GM23338 (cell line): ENCODE results near the gene TRAPPC2. TPM values are rescaled to one million over a fixed set of nuclear protein-coding genes. Genes with fewer than 3 reads are reported as not detected.
A peak's percentile ranks its signal among the peaks of the same experiment; 100 is the strongest.

Experiments used
- ATAC-seq: fragments of 200-7000 bp; cut with Tn5 transposase; 3 replicates; pipeline ENCODE4 v1.9.1; 2020
- DNase-seq: peaks from one replicate; pipeline ENCODE4 v3.0.0-alpha.2; 2015; ENCODE audit warnings: low spot score
- H2AFZ ChIP-seq: fragments of 200-600 bp; sonication (generic); 2 replicates; pipeline ENCODE4 v1.8.0; 2016; ENCODE audit warnings: antibody characterized with exemption, mild to moderate bottlenecking, moderate library complexity
- H3F3A ChIP-seq: fragments of 200-600 bp; sonication (generic); replicated peaks from 2 replicates; pipeline ENCODE4 v1.8.0; 2017; ENCODE audit warnings: antibody characterized with exemption, mixed run types, low read depth
- H3K27ac ChIP-seq: fragments of 200-600 bp; sonication (generic); 2 replicates; pipeline ENCODE4 v1.6.1; 2016; ENCODE audit warnings: low read depth
- H3K27me3 ChIP-seq: fragments of 200-600 bp; sonication (generic); 2 replicates; pipeline ENCODE4 v1.8.0; 2016; ENCODE audit warnings: mild to moderate bottlenecking, mixed run types, moderate library complexity; ENCODE audit not compliant: insufficient read depth
- H3K36me3 ChIP-seq: fragments of 200-600 bp; sonication (generic); 2 replicates; pipeline ENCODE4 v1.8.0; 2016; ENCODE audit warnings: mild to moderate bottlenecking; ENCODE audit not compliant: insufficient read depth
- H3K4me1 ChIP-seq: fragments of 200-600 bp; sonication (generic); 2 replicates; pipeline ENCODE4 v1.8.0; 2016; ENCODE audit warnings: mild to moderate bottlenecking, moderate library complexity; ENCODE audit not compliant: insufficient read depth
- H3K4me2 ChIP-seq: fragments of 200-600 bp; sonication (generic); 2 replicates; pipeline ENCODE4 v1.7.1; 2017; ENCODE audit warnings: mixed run types
- H3K4me3 ChIP-seq: fragments of 200-600 bp; sonication (generic); 2 replicates; pipeline ENCODE4 v1.6.1; 2016; ENCODE audit warnings: mixed run types
- H3K79me2 ChIP-seq: fragments of 200-600 bp; sonication (generic); replicated peaks from 2 replicates; pipeline ENCODE4 v1.8.0; 2017; ENCODE audit warnings: mild to moderate bottlenecking; ENCODE audit not compliant: insufficient read depth
- H3K9me2 ChIP-seq: fragments of 200-600 bp; sonication (generic); 2 replicates; pipeline ENCODE4 v1.8.0; 2017; ENCODE audit not compliant: insufficient read depth
- H4K20me1 ChIP-seq: fragments of 200-600 bp; sonication (generic); replicated peaks from 2 replicates; pipeline ENCODE4 v1.8.0; 2017; ENCODE audit warnings: mild to moderate bottlenecking; ENCODE audit not compliant: insufficient read depth
- H3K27ac Mint-ChIP-seq: 2 replicates; pipeline ENCODE4 v1.8.0; 2020; ENCODE audit warnings: inconsistent platforms, mild to moderate bottlenecking, moderate library complexity, mixed read lengths
- H3K27me3 Mint-ChIP-seq: 3 replicates; pipeline ENCODE4 v1.8.0; 2022; ENCODE audit warnings: low read depth, mild to moderate bottlenecking, moderate library complexity, mixed read lengths, inconsistent platforms; ENCODE audit not compliant: insufficient read depth, poor library complexity
- H3K36me3 Mint-ChIP-seq: 3 replicates; pipeline ENCODE4 v1.8.0; 2021; ENCODE audit warnings: low read depth, mild to moderate bottlenecking, inconsistent platforms, moderate library complexity, mixed read lengths
- H3K4me1 Mint-ChIP-seq: 3 replicates; pipeline ENCODE4 v1.8.0; 2020; ENCODE audit warnings: mild to moderate bottlenecking, inconsistent platforms, mixed read lengths
- H3K4me3 Mint-ChIP-seq: 3 replicates; pipeline ENCODE4 v1.8.0; 2021; ENCODE audit warnings: moderate library complexity, mild to moderate bottlenecking, inconsistent platforms, mixed read lengths
- H3K9me3 Mint-ChIP-seq: 3 replicates; pipeline ENCODE4 v1.8.0; 2020; ENCODE audit warnings: moderate library complexity, mild to moderate bottlenecking, inconsistent platforms, mixed read lengths
- CREB1 ChIP-seq: fragments of 250-450 bp; sonication (Bioruptor Pico); IDR thresholded peaks from 2 replicates; pipeline ENCODE4 v1.5.0; 2020; ENCODE audit warnings: low read depth, mild to moderate bottlenecking, moderate library complexity
- CTCF ChIP-seq, 2 experiments: fragments of 200-600 bp in 1 of 2; sonication (generic) in 1 of 2; conservative IDR thresholded peaks; 2 replicates each; pipeline versions ENCODE4 v1.5.1 to v1.6.1; 2016 to 2017; ENCODE audit warnings: antibody characterized with exemption in 2 of 2, low read depth in 2 of 2, mild to moderate bottlenecking in 2 of 2, moderate library complexity in 1 of 2
- ETS1 ChIP-seq: IDR thresholded peaks from 2 replicates; pipeline ENCODE4 v1.6.1; 2016; ENCODE audit warnings: antibody characterized with exemption
- EZH2 ChIP-seq: fragments of 200-600 bp; sonication (generic); IDR thresholded peaks from one replicate; pipeline ENCODE4 v1.8.0; 2017; ENCODE audit warnings: antibody characterized with exemption, mild to moderate bottlenecking, low read depth; ENCODE audit not compliant: unreplicated experiment
- EZH2phosphoT487 ChIP-seq: fragments of 200-600 bp; sonication (generic); IDR thresholded peaks from one replicate; pipeline ENCODE4 v1.8.1; 2018; ENCODE audit warnings: antibody characterized with exemption; ENCODE audit not compliant: unreplicated experiment
- JUNB ChIP-seq: IDR thresholded peaks from one replicate; pipeline ENCODE4 v1.6.1; 2016; ENCODE audit warnings: antibody characterized with exemption; ENCODE audit not compliant: unreplicated experiment
- NANOG ChIP-seq: IDR thresholded peaks from 2 replicates; pipeline ENCODE4 v1.6.1; 2016; ENCODE audit warnings: antibody characterized with exemption, borderline replicate concordance
- POLR2AphosphoS5 ChIP-seq: IDR thresholded peaks from 2 replicates; pipeline ENCODE4 v1.6.1; 2016; ENCODE audit warnings: antibody characterized with exemption, low read depth
- REST ChIP-seq: IDR thresholded peaks from one replicate; pipeline ENCODE4 v1.6.1; 2018; ENCODE audit warnings: antibody characterized with exemption; ENCODE audit not compliant: unreplicated experiment
- STAT1 ChIP-seq: IDR thresholded peaks from one replicate; pipeline ENCODE4 v1.6.1; 2016; ENCODE audit warnings: antibody characterized with exemption; ENCODE audit not compliant: unreplicated experiment
- ZNF114 ChIP-seq: fragments of 250-450 bp; sonication (Bioruptor Pico); IDR thresholded peaks from 2 replicates; pipeline ENCODE4 v1.5.0; 2020; ENCODE audit warnings: mild to moderate bottlenecking, moderate library complexity
- ZNF331 ChIP-seq: fragments of 250-450 bp; sonication (Bioruptor Pico); IDR thresholded peaks from 2 replicates; pipeline ENCODE4 v1.5.0; 2020; ENCODE audit warnings: low read depth, mild to moderate bottlenecking, moderate library complexity
- ZNF462 ChIP-seq: fragments of 250-450 bp; sonication (Bioruptor Pico); IDR thresholded peaks from 2 replicates; pipeline ENCODE4 v1.5.0; 2020; ENCODE audit warnings: mild to moderate bottlenecking, moderate library complexity
- polyA plus RNA-seq: library from polyadenylated mRNA; unstranded; fragments of >200 nt; fragmentation: Nextera tagmentation; extraction: Ambion mirVana; gene quantifications from 2 replicates; pipeline ENCODE4 v1.2.1, GENCODE V29; 2016
- total RNA-seq: library from RNA; depleted of rRNA; stranded (reverse); fragments of >200 nt; shearing (Covaris generic); gene quantifications from 2 replicates; pipeline ENCODE4 v1.2.3, GENCODE V29; 2014

Gene TRAPPC2
- total and polyA plus RNA-seq, 2 experiments from 2014 or later: 11.7 to 14.6 TPM

- Histone ChIP-seq H3K79me2 (peaks cover 77% of the 10 kb centered on the region), H4K20me1 (no peaks in the 10 kb centered on the region), H3K36me3 (no peaks in the 10 kb centered on the region), H3K4me3 (no peak overlapping the region), H3K9me2 (no peaks in the 10 kb centered on the region), H2AFZ (no peak overlapping the region), H3K4me2 (no peak overlapping the region), H3K27me3 (no peaks in the 10 kb centered on the region), H3K27ac (no peak overlapping the region), H3F3A (no peaks in the 10 kb centered on the region), H3K4me1 (peaks cover 5% of the 10 kb centered on the region)
- H3K9me3 Mint-ChIP-seq: no peaks in the 10 kb centered on the region
- TF ChIP-seq STAT1 (no peak), ZNF462 (CRISPR knock-in tag) (no peak), ZNF114 (CRISPR knock-in tag) (no peak), CTCF (conservative IDR thresholded peaks at IDR 0.05; ENCODE audit: low read depth in 2 of 2) (no peak), EZH2phosphoT487 (no peak), CREB1 (CRISPR knock-in tag) (no peak), NANOG (no peak), POLR2AphosphoS5 (no peak), EZH2 (no peak), JUNB (no peak), ZNF331 (CRISPR knock-in tag) (no peak), ETS1 (no peak), REST (no peak)
- ATAC-seq: no peak
- peaks cover 12% of the 10 kb centered on the region for H3K4me1 Mint-ChIP-seq
- no peaks in the 10 kb centered on the region for H3K27me3 Mint-ChIP-seq
- peak overlapping the region; percentile 20; the same call in 1 of the 3 replicates for H3K4me3 Mint-ChIP-seq
- no peak overlapping the region for H3K27ac Mint-ChIP-seq
- peaks cover 45% of the 10 kb centered on the region for H3K36me3 Mint-ChIP-seq
- no peak for DNase-seq
These were observed 2.0 kb downstream of the TRAPPC2 start for GRCh38 chrX:13732246-13733067.
